Natural killer cell treated with Interleukin-12 subunit alpha and Interleukin-12 subunit beta and Interleukin-15 and Interleukin-18, amount 100 ng/mL, for 72 hours (primary cell): Measurements from ENCODE around the gene SNTG2. TPM values are rescaled to one million over a fixed set of nuclear protein-coding genes. Genes with fewer than 3 reads are reported as not detected.
A peak's percentile ranks its signal among the peaks of the same experiment; 100 is the strongest.
"Not testable (repeated sequence)": the region's sequence is repeated elsewhere in the genome, so short reads cannot be mapped to it uniquely, and the experiment has no call there.

Experiments used
- ATAC-seq, 2 donors: fragments of 150-1000 bp; cut with Tn5 transposase in 1 of 2; sonication (Bioruptor Pico), chemical (Tn5 transposase) in 1 of 2; 2 replicates each; pipeline ENCODE4 v1.10.0; 2021
- DNase-seq: peaks from one replicate; pipeline ENCODE4 v3.0.0; 2022; ENCODE audit warnings: low spot score
- H3K27ac Mint-ChIP-seq, 2 donors: 1 replicate in 1 of 2; 2 replicates in 1 of 2; pipeline ENCODE4 v1.8.0; 2022; ENCODE audit warnings: mixed read lengths in 2 of 2, mild to moderate bottlenecking in 1 of 2, moderate library complexity in 1 of 2
- H3K27me3 Mint-ChIP-seq, 2 donors: 1 replicate in 1 of 2; 2 replicates in 1 of 2; pipeline ENCODE4 v1.8.0; 2022; ENCODE audit warnings: mixed read lengths in 2 of 2
- H3K36me3 Mint-ChIP-seq: one replicate; pipeline ENCODE4 v1.8.0; 2022; ENCODE audit warnings: mixed read lengths
- H3K4me1 Mint-ChIP-seq, 2 donors: 1 replicate in 1 of 2; 2 replicates in 1 of 2; pipeline ENCODE4 v1.8.0; 2022; ENCODE audit warnings: low read depth in 2 of 2, mixed read lengths in 2 of 2, mild to moderate bottlenecking in 1 of 2
- H3K4me3 Mint-ChIP-seq: one replicate; pipeline ENCODE4 v1.8.0; 2022; ENCODE audit warnings: mixed read lengths
- H3K9me3 Mint-ChIP-seq: 2 replicates; pipeline ENCODE4 v1.8.0; 2022; ENCODE audit warnings: mixed read lengths
- total RNA-seq, 2 donors: library from RNA; stranded (reverse); gene quantifications; one replicate each; pipeline ENCODE4 v1.2.3, GENCODE V29; 2022

SNTG2 gene
- total RNA-seq, 2 donors from 2014 or later = 0.31 TPM; not detected in 1

DNA sequence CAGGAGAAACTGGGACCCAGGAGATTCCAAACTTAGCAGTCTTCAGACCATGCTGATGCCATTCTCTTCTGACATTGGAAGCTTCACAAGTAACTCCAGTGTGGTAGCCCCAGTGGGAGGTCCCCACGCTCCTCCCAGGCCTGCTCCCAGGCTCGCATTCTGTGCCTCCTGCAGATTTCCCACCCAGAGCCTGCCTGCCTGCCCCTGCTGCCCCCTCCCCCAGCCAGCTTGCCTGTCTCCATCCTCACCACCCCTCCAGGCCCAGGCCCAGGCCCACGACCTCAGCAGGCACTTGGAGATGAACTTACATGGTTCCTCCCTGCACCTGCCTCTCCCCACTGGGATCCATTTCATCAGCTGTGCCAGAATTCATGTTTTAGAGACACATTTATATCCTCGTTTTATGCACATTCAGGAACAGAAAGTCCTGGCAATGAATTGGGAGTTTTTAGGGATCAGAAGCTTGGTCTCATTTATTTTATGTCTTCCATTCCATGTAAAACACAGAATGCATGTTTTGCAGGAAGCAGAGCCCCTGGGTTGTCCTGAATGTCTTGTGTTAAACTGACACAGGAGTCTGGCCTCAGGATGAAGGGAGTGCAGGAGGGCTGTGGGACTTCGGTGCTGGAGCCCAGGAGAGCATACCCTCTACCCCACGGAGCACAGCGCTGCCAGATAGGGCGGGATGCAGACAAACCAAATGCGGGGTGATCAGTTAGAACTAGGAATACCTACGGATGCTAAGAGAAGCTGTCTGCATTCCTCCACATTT lies 150.5 kb downstream of the SNTG2 start:
- H3K27me3 Mint-ChIP-seq = peaks cover 8 to 16% of the 10 kb centered on the region in 2 donors
- H3K36me3 Mint-ChIP-seq = no peaks in the 10 kb centered on the region
- no peak overlapping the region for H3K27ac Mint-ChIP-seq
- H3K4me1 Mint-ChIP-seq = no peaks in the 10 kb centered on the region
- no peak for DNase-seq
- H3K4me3 Mint-ChIP-seq = no peak overlapping the region
- ATAC-seq = peak in 1 of 2 donors; percentile 17
- no peaks in the 10 kb centered on the region for H3K9me3 Mint-ChIP-seq

DNA sequence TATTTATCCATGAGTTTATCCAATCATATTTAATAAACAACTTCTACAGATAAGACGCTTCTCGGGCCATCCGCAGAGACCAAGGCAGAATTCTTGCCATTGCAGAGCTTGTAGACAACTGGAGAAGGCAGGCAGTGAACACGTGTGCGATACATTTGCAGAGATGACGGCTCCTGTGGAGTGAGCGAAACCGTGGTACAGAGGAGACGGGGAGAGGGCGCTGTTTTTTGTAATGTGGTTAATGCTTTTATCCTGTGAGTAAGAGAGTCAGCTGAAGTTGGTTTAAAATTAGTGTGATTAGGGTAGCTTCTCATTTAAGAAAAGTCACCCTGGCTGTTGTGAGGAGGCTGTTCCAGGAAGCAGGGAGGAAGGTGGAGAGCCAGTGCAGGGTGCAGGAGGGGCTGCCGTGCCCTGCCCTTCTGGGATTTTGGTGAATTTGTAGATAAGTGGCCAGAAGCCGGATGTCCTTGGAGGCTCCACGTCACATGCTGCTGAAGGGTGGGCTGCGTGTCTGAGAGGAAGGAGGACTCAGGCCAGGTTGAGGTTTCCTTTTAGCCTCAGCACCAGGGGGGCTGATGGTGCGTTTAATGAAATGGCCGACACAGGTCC lies 151.4 kb downstream of the SNTG2 start:
- no peak for ATAC-seq
- Mint-ChIP-seq H3K4me3 (no peak overlapping the region), H3K27me3 (peaks cover 8 to 16% of the 10 kb centered on the region in 2 donors), H3K4me1 (no peaks in the 10 kb centered on the region), H3K27ac (no peak overlapping the region), H3K9me3 (no peaks in the 10 kb centered on the region), H3K36me3 (no peaks in the 10 kb centered on the region)
- DNase-seq = no peak

DNA sequence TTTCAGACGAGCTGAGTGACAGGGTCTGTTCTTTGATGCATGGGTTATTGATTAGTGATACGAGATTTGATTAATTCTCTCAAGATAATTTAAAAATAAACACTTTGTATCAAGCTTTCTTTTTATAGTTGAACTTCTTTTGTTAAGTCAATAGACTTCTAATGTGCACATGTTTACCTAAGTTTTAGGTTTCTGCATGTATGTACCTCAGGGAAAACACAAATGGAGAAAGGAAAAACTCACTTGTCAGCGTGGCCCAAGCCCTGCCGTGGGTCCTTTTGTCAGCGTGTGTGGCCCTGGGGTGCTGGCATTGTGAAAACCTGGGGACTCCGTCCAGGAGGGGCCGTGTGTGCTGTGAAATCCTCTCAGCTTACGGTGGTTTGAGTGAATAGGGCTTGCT lies 153.7 kb downstream of the SNTG2 start:
- no peak for ATAC-seq
- no peak overlapping the region for H3K27ac Mint-ChIP-seq
- no peak for DNase-seq
- peaks cover 8 to 16% of the 10 kb centered on the region in 2 donors for H3K27me3 Mint-ChIP-seq
- H3K9me3 Mint-ChIP-seq = no peaks in the 10 kb centered on the region
- H3K4me1 Mint-ChIP-seq = no peaks in the 10 kb centered on the region
- no peak overlapping the region for H3K4me3 Mint-ChIP-seq
- H3K36me3 Mint-ChIP-seq = no peaks in the 10 kb centered on the region

DNA sequence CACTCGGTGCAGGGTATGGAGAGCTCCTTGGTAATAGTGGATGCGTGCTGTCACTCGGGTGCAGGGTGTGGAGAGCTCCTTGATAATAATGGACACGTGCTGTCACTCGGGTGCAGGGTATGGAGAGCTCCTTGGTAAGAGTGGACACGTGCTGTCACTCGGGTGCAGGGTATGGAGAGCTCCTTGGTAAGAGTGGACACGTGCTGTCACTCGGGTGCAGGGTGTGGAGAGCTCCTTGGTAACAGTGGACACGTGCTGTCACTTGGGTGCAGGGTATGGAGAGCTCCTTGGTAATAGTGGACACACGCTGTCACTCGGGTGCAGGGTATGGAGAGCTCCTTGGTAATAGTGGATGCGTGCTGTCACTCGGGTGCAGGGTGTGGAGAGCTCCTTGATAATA lies 155.7 kb downstream of the SNTG2 start:
- peaks cover 8 to 16% of the 10 kb centered on the region in 2 donors for H3K27me3 Mint-ChIP-seq
- H3K27ac Mint-ChIP-seq, H3K4me1 Mint-ChIP-seq, DNase-seq, H3K36me3 Mint-ChIP-seq, H3K9me3 Mint-ChIP-seq, H3K4me3 Mint-ChIP-seq, ATAC-seq: not testable (repeated sequence)

DNA sequence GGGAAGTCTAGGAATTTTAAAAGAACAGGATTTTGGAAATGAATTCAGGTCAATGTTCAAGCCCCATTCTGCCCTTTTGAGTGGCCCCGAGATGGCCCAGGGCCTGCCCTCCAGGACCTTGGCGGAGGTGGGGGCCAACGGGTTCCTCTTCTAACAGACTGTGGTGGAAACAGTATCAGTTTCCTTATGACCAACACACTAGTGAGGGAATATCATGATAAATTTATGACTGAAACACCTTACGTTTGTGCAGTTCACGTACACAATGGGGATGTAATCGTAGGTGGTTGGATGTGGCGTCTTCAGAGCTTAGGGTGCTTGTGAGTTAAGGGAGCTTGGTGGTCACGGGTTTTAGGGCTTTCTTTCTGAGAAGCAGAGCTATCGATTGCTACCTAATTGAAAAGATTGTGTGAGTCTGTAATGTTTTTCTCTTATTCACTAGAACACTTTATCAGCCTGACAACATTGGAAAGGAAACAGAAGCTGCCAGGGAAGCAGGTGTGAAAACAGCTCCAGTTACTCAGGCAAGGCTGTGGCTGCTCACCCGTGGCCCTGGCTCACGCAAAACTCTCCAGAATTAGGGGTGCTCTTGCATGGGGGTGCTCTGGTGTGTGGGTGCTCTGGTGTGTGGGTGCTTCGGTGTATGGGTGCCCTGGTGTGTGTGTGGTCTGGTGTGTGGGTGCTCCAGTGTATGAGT lies 165.3 kb downstream of the SNTG2 start:
- no peak overlapping the region for H3K4me3 Mint-ChIP-seq
- H3K27ac Mint-ChIP-seq = no peak overlapping the region
- DNase-seq (no peak), ATAC-seq (no peak)
- H3K9me3 Mint-ChIP-seq = peaks cover 13% of the 10 kb centered on the region
- H3K27me3 Mint-ChIP-seq = peaks cover 3 to 26% of the 10 kb centered on the region in 2 donors
- peaks cover 0 to 2% of the 10 kb centered on the region in 2 donors for H3K4me1 Mint-ChIP-seq
- H3K36me3 Mint-ChIP-seq = peaks cover 10% of the 10 kb centered on the region

DNA sequence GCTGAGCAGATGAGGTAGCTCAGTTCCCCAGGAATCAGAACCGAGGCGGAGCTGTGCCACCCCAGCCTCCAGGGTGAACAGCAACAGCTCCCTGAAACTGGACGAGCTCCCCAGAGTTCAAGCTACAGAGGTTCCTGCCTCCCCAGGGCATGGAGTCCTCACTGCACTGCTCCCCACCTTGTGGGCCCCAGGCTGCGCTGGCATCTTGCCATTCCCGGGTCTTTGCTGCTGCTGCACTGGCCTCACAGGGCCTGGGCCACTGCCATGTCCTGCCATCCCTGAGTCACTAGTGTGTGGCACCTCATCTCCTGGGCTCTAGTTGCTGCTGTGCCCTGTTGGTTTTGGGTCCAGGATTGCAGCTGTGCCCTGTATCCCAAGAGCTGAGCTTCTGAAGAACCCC lies 166.9 kb downstream of the SNTG2 start:
- no peak for ATAC-seq
- peaks cover 10% of the 10 kb centered on the region for H3K36me3 Mint-ChIP-seq
- H3K4me3 Mint-ChIP-seq = no peak overlapping the region
- peaks cover 4% of the 10 kb centered on the region for H3K9me3 Mint-ChIP-seq
- H3K27me3 Mint-ChIP-seq = peaks cover 5 to 34% of the 10 kb centered on the region in 2 donors
- peaks cover 0 to 2% of the 10 kb centered on the region in 2 donors for H3K4me1 Mint-ChIP-seq
- no peak for DNase-seq
- no peak overlapping the region for H3K27ac Mint-ChIP-seq

DNA sequence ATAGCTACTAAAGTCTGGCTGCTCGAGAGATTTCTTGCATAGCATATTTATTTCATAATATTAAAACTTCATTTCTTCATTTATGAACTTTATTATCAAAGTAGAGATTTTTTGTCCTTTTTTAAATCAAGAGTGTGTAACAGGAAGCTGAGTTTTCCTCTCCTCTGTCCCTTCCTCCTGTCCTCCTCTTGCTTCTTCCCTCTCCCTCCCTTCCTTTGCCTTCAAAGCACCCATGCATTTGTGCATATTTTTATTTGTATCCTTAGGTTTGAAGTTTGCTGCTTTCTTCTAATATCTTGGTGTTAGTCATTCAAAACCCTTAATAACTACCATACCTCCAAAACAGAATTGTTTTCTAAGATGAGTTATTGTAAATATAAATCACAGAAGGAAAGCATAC lies 174.6 kb downstream of the SNTG2 start:
- no peaks in the 10 kb centered on the region for H3K4me1 Mint-ChIP-seq
- H3K9me3 Mint-ChIP-seq = no peaks in the 10 kb centered on the region
- H3K4me3 Mint-ChIP-seq = no peak overlapping the region
- H3K27ac Mint-ChIP-seq = no peak overlapping the region
- DNase-seq (no peak), ATAC-seq (no peak)
- no peaks in the 10 kb centered on the region for H3K36me3 Mint-ChIP-seq
- H3K27me3 Mint-ChIP-seq = peaks cover 23 to 35% of the 10 kb centered on the region in 2 donors

DNA sequence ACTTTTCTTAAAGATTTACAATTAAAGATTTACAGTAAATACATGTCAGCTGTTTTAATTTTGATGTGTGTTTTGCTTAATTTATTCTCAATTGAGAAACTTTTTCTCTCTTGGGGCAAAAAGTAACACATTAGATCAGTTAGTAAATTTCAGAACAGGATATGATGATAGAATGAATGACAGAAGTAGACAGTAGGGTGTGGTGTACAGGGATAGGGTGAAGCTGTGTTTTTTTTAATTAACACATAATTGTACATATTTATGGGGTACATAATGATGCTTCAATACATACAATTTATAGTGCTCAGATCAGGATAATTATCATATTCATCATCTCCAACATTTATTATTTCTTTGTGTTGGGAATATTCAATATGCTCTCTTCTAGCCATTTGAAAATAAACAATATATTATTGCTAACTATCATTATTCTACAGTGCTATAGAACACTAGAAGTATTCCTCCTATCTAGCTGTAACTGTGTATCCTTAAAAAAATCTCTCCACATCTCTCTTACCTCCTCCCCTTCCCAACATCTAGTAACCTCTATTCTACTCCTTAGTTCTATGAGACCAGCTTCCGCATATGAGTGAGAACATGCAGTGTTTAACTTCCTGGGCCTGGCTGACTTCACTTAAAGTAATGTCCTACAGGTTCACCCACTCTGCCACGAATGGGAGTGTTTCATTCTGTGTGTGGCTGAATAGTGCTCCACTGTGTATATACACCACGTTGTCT lies 175.2 kb downstream of the SNTG2 start:
- DNase-seq (no peak), ATAC-seq (no peak)
- Mint-ChIP-seq H3K27me3 (peaks cover 23 to 31% of the 10 kb centered on the region in 2 donors), H3K9me3 (no peaks in the 10 kb centered on the region), H3K27ac (no peak overlapping the region), H3K4me3 (no peak overlapping the region), H3K36me3 (no peaks in the 10 kb centered on the region), H3K4me1 (no peaks in the 10 kb centered on the region)

DNA sequence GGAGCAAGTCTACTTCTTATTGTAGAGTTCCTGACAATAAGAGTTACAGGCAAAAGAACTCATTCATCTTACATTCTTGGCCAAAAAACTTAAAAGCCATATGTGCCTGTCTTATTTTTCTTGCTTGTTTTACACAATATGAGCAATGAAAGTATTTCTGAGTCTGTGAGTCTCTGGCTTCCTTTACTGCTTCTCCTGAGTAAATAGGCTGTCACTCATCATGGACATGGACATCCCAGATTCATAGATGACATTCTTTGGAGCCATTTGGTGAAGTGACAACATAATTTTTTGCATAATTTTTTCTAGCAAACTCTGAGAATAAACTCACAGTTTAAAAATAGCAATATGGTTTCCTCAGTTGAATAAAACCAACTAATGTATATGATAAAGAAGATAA lies 179.3 kb downstream of the SNTG2 start:
- ATAC-seq = no peak
- H3K9me3 Mint-ChIP-seq = no peaks in the 10 kb centered on the region
- H3K4me3 Mint-ChIP-seq = no peak overlapping the region

DNA sequence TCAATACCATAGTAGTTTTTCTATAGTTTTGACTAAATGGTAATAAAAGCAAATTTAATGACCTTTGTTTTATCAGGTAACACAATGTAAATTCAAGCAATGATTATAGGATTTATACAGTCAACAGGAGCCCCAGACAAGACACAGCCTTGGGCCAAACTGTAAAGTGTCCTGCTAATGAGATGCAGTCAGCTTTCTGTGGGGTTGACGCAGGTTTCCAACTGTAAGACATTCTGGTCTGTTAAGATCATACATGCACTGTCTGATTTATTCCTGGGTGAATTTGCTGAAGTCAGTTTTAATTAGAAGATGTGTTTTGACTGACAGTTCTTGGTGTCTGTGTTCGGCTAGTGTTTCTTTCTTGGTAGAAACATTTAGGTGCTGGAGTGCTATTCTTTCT lies 180.3 kb downstream of the SNTG2 start:
- Mint-ChIP-seq H3K4me3 (no peak overlapping the region), H3K27ac (no peak overlapping the region), H3K27me3 (peaks cover 19 to 36% of the 10 kb centered on the region in 2 donors), H3K4me1 (peaks cover 5 to 6% of the 10 kb centered on the region in 2 donors), H3K9me3 (no peaks in the 10 kb centered on the region), H3K36me3 (no peaks in the 10 kb centered on the region)
- ATAC-seq (no peak), DNase-seq (no peak)

More for the DNA sequence above, 179.3 kb downstream of the SNTG2 start:
- H3K36me3 Mint-ChIP-seq = no peaks in the 10 kb centered on the region
- no peak for DNase-seq
- peaks cover 5 to 6% of the 10 kb centered on the region in 2 donors for H3K4me1 Mint-ChIP-seq
- peaks cover 24 to 35% of the 10 kb centered on the region in 2 donors for H3K27me3 Mint-ChIP-seq
- H3K27ac Mint-ChIP-seq = no peak overlapping the region

DNA sequence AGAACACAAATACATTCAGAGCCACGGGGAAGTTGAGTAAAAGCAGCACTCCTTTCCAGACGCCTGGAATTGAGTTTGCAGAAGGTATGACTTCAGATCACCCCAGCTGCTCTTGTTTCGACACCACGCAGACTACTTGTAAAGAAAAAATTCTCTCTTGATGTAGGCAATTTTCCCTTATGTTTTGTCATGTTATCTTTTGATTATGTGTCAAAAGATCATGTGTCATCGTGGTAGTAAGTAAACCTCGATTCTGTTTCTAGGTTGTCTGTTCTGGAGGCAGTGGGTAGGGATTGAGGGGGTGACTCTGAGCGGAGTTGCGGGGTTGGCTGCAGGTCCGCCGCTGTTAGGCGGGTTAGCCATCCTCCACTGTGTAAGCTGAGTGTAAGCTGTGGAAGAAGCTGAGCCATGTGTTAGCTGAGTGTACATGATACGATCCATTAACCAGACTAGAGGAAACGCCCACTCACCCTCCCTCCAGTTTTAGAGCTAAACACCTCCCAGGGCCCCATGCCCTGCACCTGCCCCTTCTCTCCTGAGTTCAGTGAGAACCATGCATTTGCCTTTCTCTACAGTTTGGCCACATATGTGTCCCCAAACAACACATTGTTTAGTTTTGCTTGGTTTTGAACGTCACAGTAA lies 181.8 kb downstream of the SNTG2 start:
- Mint-ChIP-seq H3K4me1 (peaks cover 5 to 6% of the 10 kb centered on the region in 2 donors), H3K36me3 (no peaks in the 10 kb centered on the region), H3K9me3 (no peaks in the 10 kb centered on the region), H3K27ac (no peak overlapping the region), H3K27me3 (peaks cover 18 to 29% of the 10 kb centered on the region in 2 donors), H3K4me3 (no peak overlapping the region)
- DNase-seq = no peak
- ATAC-seq = no peak

DNA sequence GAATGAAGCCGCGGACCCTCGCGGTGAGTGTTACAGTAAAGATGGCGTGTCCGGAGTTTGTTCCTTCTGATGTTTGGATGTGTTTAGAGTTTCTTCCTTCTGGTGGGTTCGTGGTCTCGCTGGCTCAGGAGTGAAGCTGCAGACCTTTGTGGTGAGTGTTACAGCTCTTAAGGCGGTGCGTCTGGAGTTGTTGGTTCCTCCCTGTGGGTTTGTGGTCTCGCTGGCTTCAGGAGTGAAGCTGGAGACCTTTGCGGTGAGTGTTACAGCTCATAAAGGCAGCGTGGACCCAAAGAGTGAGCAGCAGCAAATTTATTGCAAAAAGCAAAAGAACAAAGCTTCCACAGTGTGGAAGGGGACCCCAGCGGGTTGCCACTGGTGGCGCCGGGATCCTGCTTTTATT lies 183.2 kb downstream of the SNTG2 start:
- not testable (repeated sequence) for H3K9me3 Mint-ChIP-seq, H3K4me1 Mint-ChIP-seq, ATAC-seq, H3K36me3 Mint-ChIP-seq, DNase-seq, H3K27ac Mint-ChIP-seq
- peak overlapping the region; percentile 54 for H3K4me3 Mint-ChIP-seq
- H3K27me3 Mint-ChIP-seq = peaks cover 17 to 22% of the 10 kb centered on the region in 2 donors

DNA sequence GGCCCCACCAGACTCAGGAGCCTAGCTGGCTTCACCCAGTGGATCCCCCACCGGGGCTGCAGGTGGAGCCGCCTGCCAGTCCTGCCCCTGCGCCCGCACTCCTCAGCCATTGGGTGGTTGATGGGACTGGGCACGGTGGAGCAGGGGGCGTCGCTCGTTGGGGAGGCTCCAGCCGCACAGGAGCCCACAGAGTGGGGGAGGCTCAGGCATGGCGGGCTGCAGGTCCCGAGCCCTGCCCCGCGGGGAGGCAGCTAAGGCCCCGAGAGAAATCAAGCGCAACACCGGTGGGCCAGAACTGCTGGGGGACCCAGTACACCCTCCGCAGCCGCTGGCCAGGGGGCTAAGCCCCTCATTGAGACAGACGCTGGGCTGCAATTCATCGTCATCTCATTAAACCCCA lies 184.0 kb downstream of the SNTG2 start:
- Mint-ChIP-seq H3K27ac (no peak overlapping the region), H3K9me3 (no peaks in the 10 kb centered on the region), H3K27me3 (peaks cover 17 to 22% of the 10 kb centered on the region in 2 donors), H3K4me3 (no peak overlapping the region), H3K4me1 (peaks cover 6 to 9% of the 10 kb centered on the region in 2 donors), H3K36me3 (no peaks in the 10 kb centered on the region)
- no peak for DNase-seq
- ATAC-seq = no peak
